Adrenal gland (tissue), 19 donors: ENCODE data around the gene EHHADH. TPM values are rescaled to one million over a fixed set of nuclear protein-coding genes. Genes with fewer than 3 reads are reported as not detected.
"Not testable (repeated sequence)": the region's sequence is repeated elsewhere in the genome, so short reads cannot be mapped to it uniquely, and the experiment has no call there.

ENCODE experiments used
- DNase-seq, 7 donors: peaks; one replicate each; pipeline ENCODE4 v3.0.0-alpha.2; 2019 to 2020
- H3K27ac ChIP-seq, 5 donors: fragments of 200-600 bp; sonication (generic) in 4 of 5; 1 replicate in 3 of 5; 2 replicates in 2 of 5; pipeline versions ENCODE4 v1.5.1 to v1.8.0; 2016 to 2020; ENCODE audit warnings: mild to moderate bottlenecking in 1 of 5
- H3K27me3 ChIP-seq: fragments of 200-600 bp; 2 replicates; pipeline ENCODE4 v1.8.0; 2021
- H3K36me3 ChIP-seq, 2 donors: fragments of 200-600 bp; replicated peaks in 1 of 2; 1 replicate in 1 of 2; 2 replicates in 1 of 2; pipeline versions ENCODE4 v1.5.1 to v1.8.0; 2018 to 2022
- H3K4me1 ChIP-seq, 2 donors: fragments of 200-600 bp; replicated peaks in 1 of 2; 1 replicate in 1 of 2; 2 replicates in 1 of 2; pipeline versions ENCODE4 v1.5.1 to v1.8.0; 2018 to 2021
- H3K4me3 ChIP-seq, 4 donors: fragments of 200-600 bp; sonication (generic) in 3 of 4; one replicate each; pipeline ENCODE4 v1.5.1; 2016 to 2018
- H3K9me3 ChIP-seq, 3 donors: fragments of 200-600 bp; sonication (generic) in 1 of 3; replicated peaks in 1 of 3; 1 replicate in 2 of 3; 2 replicates in 1 of 3; pipeline versions ENCODE4 v1.5.1 to v1.8.0; 2016 to 2021
- POLR2A ChIP-seq, 2 donors: fragments of 450-650 bp; IDR thresholded peaks; one replicate each; pipeline ENCODE4 v1.6.1; 2017; ENCODE audit warnings: antibody characterized with exemption in 2 of 2, mild to moderate bottlenecking in 2 of 2, moderate library complexity in 1 of 2
- WGBS, 4 donors: extraction: QIAGEN DNeasy Blood & Tissue Kit in 2 of 4; methylation state at CpG; one replicate each; pipeline versions ENCODE4 v1.1.5 to v1.1.7; 2013 to 2017; 5-methylcytosine and 5-hydroxymethylcytosine counted together
- intact Hi-C, 2 donors: fragments of 100-400 bp; cut with DNase I; formaldehyde crosslinking; loops; one replicate each; pipeline versions ENCODE4 v1.14.1 to v1.15.0; 2022 to 2023
- long read RNA-seq, 10 donors: library from polyadenylated mRNA in 3 of 10; unstranded in 2 of 10; stranded (forward) in 1 of 10; transcript quantifications; one replicate each; pipeline ENCODE4 v2.0.0 and lab custom pipeline, GENCODE V29; 2021 to 2026
- polyA plus RNA-seq, 3 donors: library from polyadenylated mRNA; stranded (reverse); fragments of 200-250 nt in 2 of 3; fragments of 350-450 nt in 1 of 3; fragmentation: Illumina TruSeq in 1 of 3; extraction: RNeasy Lipid Tissue Mini Kit (QIAGEN cat#74804) in 1 of 3; gene quantifications; one replicate each; pipeline ENCODE4 v1.2.3, GENCODE V29; 2013 to 2014
- total RNA-seq, 9 donors: library from RNA; depleted of rRNA in 4 of 9; stranded (reverse); fragments of >200 nt in 4 of 9; fragments of 120-200 nt in 1 of 9; fragmentation: NEBNext Ultra II Directional in 1 of 9; extraction: Animal tissue kit (Norgen Biotek cat#: 25700) in 1 of 9; gene quantifications; one replicate each; pipeline versions ENCODE4 v1.1.0 to v1.2.4, GENCODE V29; 2013 to 2023
- TF ChIP-seq, protein P1 (sequence below), 6 experiments: fragments of 450-650 bp in 4 of 6; fragments of 200-600 bp in 2 of 6; sonication (generic) in 1 of 6; IDR thresholded peaks; 1 replicate in 5 of 6; 2 replicates in 1 of 6; pipeline versions ENCODE4 v1.5.1 to v1.8.0; 2016 to 2021; ENCODE audit warnings: antibody characterized with exemption in 6 of 6, mild to moderate bottlenecking in 2 of 6, moderate library complexity in 1 of 6
- donor health status: healthy with polysubstance abuse.
- donor health status: Bipolar disorder and iron deficiency.
- donor health status: DM: yes; HTN: yes; CAD: no.
- donor health status: DM: no; HTN: no; CAD: no.
- donor health status: DM: no; HTN: no; CAD: no.
- donor health status: DM: yes; HTN: yes; CAD: no.

Gene EHHADH
- total RNA-seq: 1 to 10 TPM; 2.4 to 7.8 (median 6.3) TPM
- polyA plus RNA-seq: 1 to 10 TPM; 1.6 to 3.1 (median 1.7) TPM
- long read RNA-seq, donor 1, partial matches to known transcripts: 0 of 2 reads
- long read RNA-seq, donor 1, other reads (novel, unspliced or antisense): 0 of 2 reads
- long read RNA-seq, donor 2: 0 reads
- long read RNA-seq, donor 3, partial matches to known transcripts: 0 of 3 reads
- long read RNA-seq, donor 3, other reads (novel, unspliced or antisense): 0 of 3 reads
- long read RNA-seq, donor 4, partial matches to known transcripts: 0 of 1 reads
- long read RNA-seq, donor 4, other reads (novel, unspliced or antisense): 0 of 1 reads
- long read RNA-seq, donor 5, partial matches to known transcripts: 0 of 4 reads
- long read RNA-seq, donor 5, other reads (novel, unspliced or antisense): 1 of 4 reads
- long read RNA-seq, donor 6: 0 reads
- long read RNA-seq, donor 7, partial matches to known transcripts: 9 of 9 reads
- long read RNA-seq, donor 7, other reads (novel, unspliced or antisense): 0 of 9 reads
- long read RNA-seq, donor 8, partial matches to known transcripts: 71 of 73 reads
- long read RNA-seq, donor 8, other reads (novel, unspliced or antisense): 0 of 73 reads
- long read RNA-seq, donor 9, partial matches to known transcripts: 45 of 74 reads
- long read RNA-seq, donor 9, other reads (novel, unspliced or antisense): 28 of 74 reads
- long read RNA-seq, donor 10, partial matches to known transcripts: 11 of 12 reads
- long read RNA-seq, donor 10, other reads (novel, unspliced or antisense): 0 of 12 reads

- DNase-seq: peak; percentile 54 to 79 (median 65)
- 3 to 5% (median 4%) methylated on average over 34 to 53 of the region's 53 CpGs for WGBS, 4 donors
- intact Hi-C loops: no loop called here
- H3K4me3 ChIP-seq: peak within 1 kb of the TSS; percentile 22 to 74 (median 50)
- H3K4me1 ChIP-seq: no peaks in the 10 kb centered on the region
- H3K9me3 ChIP-seq: peaks cover 0 to 11% (median 7%) of the 10 kb centered on the region in 3 donors
- H3K27me3 ChIP-seq: no peaks in the 10 kb centered on the region
- no peaks in the 10 kb centered on the region for H3K36me3 ChIP-seq
- H3K27ac ChIP-seq: peak within 1 kb of the TSS in 3 of 5 donors; percentile 30 to 73 (median 62)
- TF ChIP-seq, protein P1, sequence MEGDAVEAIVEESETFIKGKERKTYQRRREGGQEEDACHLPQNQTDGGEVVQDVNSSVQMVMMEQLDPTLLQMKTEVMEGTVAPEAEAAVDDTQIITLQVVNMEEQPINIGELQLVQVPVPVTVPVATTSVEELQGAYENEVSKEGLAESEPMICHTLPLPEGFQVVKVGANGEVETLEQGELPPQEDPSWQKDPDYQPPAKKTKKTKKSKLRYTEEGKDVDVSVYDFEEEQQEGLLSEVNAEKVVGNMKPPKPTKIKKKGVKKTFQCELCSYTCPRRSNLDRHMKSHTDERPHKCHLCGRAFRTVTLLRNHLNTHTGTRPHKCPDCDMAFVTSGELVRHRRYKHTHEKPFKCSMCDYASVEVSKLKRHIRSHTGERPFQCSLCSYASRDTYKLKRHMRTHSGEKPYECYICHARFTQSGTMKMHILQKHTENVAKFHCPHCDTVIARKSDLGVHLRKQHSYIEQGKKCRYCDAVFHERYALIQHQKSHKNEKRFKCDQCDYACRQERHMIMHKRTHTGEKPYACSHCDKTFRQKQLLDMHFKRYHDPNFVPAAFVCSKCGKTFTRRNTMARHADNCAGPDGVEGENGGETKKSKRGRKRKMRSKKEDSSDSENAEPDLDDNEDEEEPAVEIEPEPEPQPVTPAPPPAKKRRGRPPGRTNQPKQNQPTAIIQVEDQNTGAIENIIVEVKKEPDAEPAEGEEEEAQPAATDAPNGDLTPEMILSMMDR (IDR thresholded peaks at IDR 0.05): no peak
- peak in 1 of 2 donors; percentile 37 for TF ChIP-seq POLR2A (IDR thresholded peaks at IDR 0.05)
These were observed at the start of gene EHHADH for GRCh38 chr3:185253645-185254410. Gene EHHADH (minus strand): TSS chr3:185254049. CDS start chr3:185254022, 27 bp downstream.

- H3K4me1 ChIP-seq, H3K27me3 ChIP-seq, DNase-seq, H3K36me3 ChIP-seq, intact Hi-C loops, H3K4me3 ChIP-seq, H3K27ac ChIP-seq, H3K9me3 ChIP-seq: not testable (repeated sequence)
- WGBS, 4 donors: 80 to 86% (median 83%) methylated on average over 10 of the region's 10 CpGs
These were observed 46.1 kb upstream of the EHHADH start for GRCh38 chr3:185299918-185300426.

GRCh38 chr3:185297867-185298266 is 44.0 kb upstream of the EHHADH start:
- no peaks in the 10 kb centered on the region for H3K9me3 ChIP-seq
- H3K4me3 ChIP-seq: no peak overlapping the region
- H3K36me3 ChIP-seq: no peaks in the 10 kb centered on the region
- peaks cover 0 to 8% of the 10 kb centered on the region in 2 donors for H3K4me1 ChIP-seq
- 75 to 91% (median 88%) methylated on average over 3 of the region's 3 CpGs for WGBS, 4 donors
- intact Hi-C loops: no loop called here
- H3K27me3 ChIP-seq: no peaks in the 10 kb centered on the region
- DNase-seq: no peak
- no peak for TF ChIP-seq POLR2A (IDR thresholded peaks at IDR 0.05)
- TF ChIP-seq, protein P1 (IDR thresholded peaks at IDR 0.05): no peak
- H3K27ac ChIP-seq: no peak overlapping the region

DNA sequence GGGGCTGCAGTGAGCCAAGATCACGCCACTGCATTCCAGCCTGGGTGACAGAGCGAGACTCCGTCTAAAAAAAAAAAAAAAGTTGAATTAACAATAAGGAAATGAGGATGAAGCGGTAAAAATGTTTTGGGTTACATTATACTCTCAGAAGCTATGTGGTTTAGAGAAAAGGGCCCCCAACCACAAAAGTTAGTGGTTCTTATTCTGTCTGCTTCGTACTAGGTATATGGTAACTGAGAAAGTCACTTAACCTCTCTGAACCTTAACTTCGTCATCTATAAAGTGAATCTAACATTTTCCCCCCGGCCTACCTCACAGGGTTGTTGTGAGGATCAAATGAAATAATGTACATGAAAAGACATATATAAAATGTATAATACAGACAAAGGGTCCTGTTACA is 38.4 kb upstream of the EHHADH start:
- Histone ChIP-seq H3K27ac (no peak overlapping the region), H3K4me3 (no peak overlapping the region), H3K9me3 (peaks cover 0 to 4% (median 0%) of the 10 kb centered on the region in 3 donors), H3K27me3 (no peaks in the 10 kb centered on the region), H3K4me1 (peaks cover 10 to 14% of the 10 kb centered on the region in 2 donors), H3K36me3 (no peaks in the 10 kb centered on the region)
- no peak for DNase-seq
- no peak for TF ChIP-seq POLR2A (IDR thresholded peaks at IDR 0.05)
- TF ChIP-seq, protein P1 (IDR thresholded peaks at IDR 0.05): no peak
- WGBS, 4 donors: 94 to 98% (median 97%) methylated on average over 7 of the region's 7 CpGs
- intact Hi-C loops: no loop called here
